ENCODE results near the gene DHX58.
A peak's percentile ranks its signal among the peaks of the same experiment; 100 is the strongest.
"Not testable (repeated sequence)": the region's sequence is repeated elsewhere in the genome, so short reads cannot be mapped to it uniquely, and the experiment has no call there.

DHX58 gene

GRCh38 chr17:42155614-42156045, 43.1 kb upstream of the DHX58 start:
- peaks cover 5% of the 10 kb centered on the region for H3K36me3 ChIP-seq (replicated peaks; ENCODE audit: low read depth, low read length)
- H3K4me3 ChIP-seq (ENCODE audit: low read length) = peak overlapping the region; percentile 81
- H3K9ac ChIP-seq (ENCODE audit: low read length) = peak overlapping the region; percentile 32; the same call in 1 of the 2 replicates
- H3K79me2 ChIP-seq (ENCODE audit: low read length) = peaks cover 41% of the 10 kb centered on the region
- no peak overlapping the region for H3K27ac ChIP-seq (ENCODE audit: low read length)
- peaks cover 12% of the 10 kb centered on the region for H4K20me1 ChIP-seq (ENCODE audit: insufficient read depth, low read length)
- no peaks in the 10 kb centered on the region for H3K9me3 ChIP-seq (ENCODE audit: insufficient read depth, low read length)
- TF ChIP-seq CTCF (IDR thresholded peaks at IDR 0.05; ENCODE audit: low read depth, low read length) = no peak
- TF ChIP-seq EZH2phosphoT487 (IDR thresholded peaks at IDR 0.05; ENCODE audit: low read depth) = no peak
- no peaks in the 10 kb centered on the region for H3K27me3 ChIP-seq (ENCODE audit: low read depth, low read length)
- H2AFZ ChIP-seq (ENCODE audit: low read depth, low read length) = no peak overlapping the region
- H3K4me1 ChIP-seq (ENCODE audit: low read length) = peaks cover 13% of the 10 kb centered on the region
- H3K4me2 ChIP-seq (ENCODE audit: low read length) = peak overlapping the region; percentile 65

- Histone ChIP-seq H2AFZ (ENCODE audit: low read depth, low read length) (no peak overlapping the region), H3K79me2 (ENCODE audit: low read length) (peaks cover 51% of the 10 kb centered on the region), H3K4me1 (ENCODE audit: low read length) (peaks cover 13% of the 10 kb centered on the region), H3K9me3 (ENCODE audit: insufficient read depth, low read length) (no peaks in the 10 kb centered on the region), H3K4me3 (ENCODE audit: low read length) (peak overlapping the region; percentile 81), H3K27ac (ENCODE audit: low read length) (peak overlapping the region; percentile 28), H3K36me3 (replicated peaks; ENCODE audit: low read depth, low read length) (peaks cover 5% of the 10 kb centered on the region), H3K27me3 (ENCODE audit: low read depth, low read length) (no peaks in the 10 kb centered on the region), H3K4me2 (ENCODE audit: low read length) (peak overlapping the region; percentile 96), H3K9ac (ENCODE audit: low read length) (peak overlapping the region; percentile 76), H4K20me1 (ENCODE audit: insufficient read depth, low read length) (peaks cover 12% of the 10 kb centered on the region)
- TF ChIP-seq EZH2phosphoT487 (IDR thresholded peaks at IDR 0.05; ENCODE audit: low read depth) (no peak), CTCF (IDR thresholded peaks at IDR 0.05; ENCODE audit: low read depth, low read length) (no peak)
Measured at GRCh38 chr17:42153919-42154742, 41.6 kb upstream of the DHX58 start.

- Histone ChIP-seq H3K4me3 (ENCODE audit: low read length) (no peak overlapping the region), H3K27ac (ENCODE audit: low read length) (no peak overlapping the region), H3K9me3 (ENCODE audit: insufficient read depth, low read length) (no peaks in the 10 kb centered on the region), H4K20me1 (ENCODE audit: insufficient read depth, low read length) (peaks cover 10% of the 10 kb centered on the region), H3K79me2 (ENCODE audit: low read length) (peaks cover 56% of the 10 kb centered on the region), H3K36me3 (replicated peaks; ENCODE audit: low read depth, low read length) (peaks cover 21% of the 10 kb centered on the region), H3K4me1 (ENCODE audit: low read length) (no peaks in the 10 kb centered on the region), H3K27me3 (ENCODE audit: low read depth, low read length) (no peaks in the 10 kb centered on the region), H3K4me2 (ENCODE audit: low read length) (no peak overlapping the region), H2AFZ (ENCODE audit: low read depth, low read length) (no peak overlapping the region), H3K9ac (ENCODE audit: low read length) (no peak overlapping the region)
- TF ChIP-seq CTCF (IDR thresholded peaks at IDR 0.05; ENCODE audit: low read depth, low read length) = no peak
- TF ChIP-seq EZH2phosphoT487 (IDR thresholded peaks at IDR 0.05; ENCODE audit: low read depth) = no peak
Measured at GRCh38 chr17:42146911-42147607, 34.5 kb upstream of the DHX58 start.

- not testable (repeated sequence) for H3K4me2 ChIP-seq (ENCODE audit: low read length); H3K27me3 ChIP-seq (ENCODE audit: low read depth, low read length); H3K9ac ChIP-seq (ENCODE audit: low read length); H3K27ac ChIP-seq (ENCODE audit: low read length); H2AFZ ChIP-seq (ENCODE audit: low read depth, low read length); H3K4me3 ChIP-seq (ENCODE audit: low read length); H3K4me1 ChIP-seq (ENCODE audit: low read length); H3K9me3 ChIP-seq (ENCODE audit: insufficient read depth, low read length)
- Histone ChIP-seq H3K79me2 (ENCODE audit: low read length) (peaks cover 56% of the 10 kb centered on the region), H3K36me3 (replicated peaks; ENCODE audit: low read depth, low read length) (peaks cover 22% of the 10 kb centered on the region), H4K20me1 (ENCODE audit: insufficient read depth, low read length) (peaks cover 25% of the 10 kb centered on the region)
Measured at GRCh38 chr17:42143138-42143537, 30.6 kb upstream of the DHX58 start.
